ENCODE measurements around the gene ANKRD11. TPM values are rescaled to one million over a fixed set of nuclear protein-coding genes. Genes with fewer than 3 reads are reported as not detected.

ANKRD11 gene
- total RNA-seq, 1 experiment from 2014 or later, result 266 TPM

- no peak for ATAC-seq
- H3K9ac ChIP-seq (ENCODE audit: low read length), result no peak overlapping the region
- no peaks in the 10 kb centered on the region for H3K9me2 ChIP-seq (ENCODE audit: insufficient read depth)
- no peaks in the 10 kb centered on the region for H3K36me3 ChIP-seq (ENCODE audit: control insufficient read depth in 1 of 2, insufficient read depth in 2 of 2, low read length in 2 of 2)
- ChIA-PET CTCF (interaction anchor here (1.1 kb wide), 1 partner anchor 166 kb away, joined by 3 read pairs; no protein-coding TSS in a partner anchor), POLR2A (no interaction called here), RAD21 (ENCODE audit: low non-redundant PET in 1 of 2, low total read pairs in 2 of 2, uncharacterized antibody in 2 of 2, unreplicated experiment in 2 of 2) (no interaction called here)
- H4K20me1 ChIP-seq (ENCODE audit: insufficient read depth), result peaks cover 48% of the 10 kb centered on the region; the same call in 1 of the 2 replicates
- H3K27ac ChIP-seq (ENCODE audit: low read depth, low read length), result no peak overlapping the region; the same call in 1 of the 2 replicates
- H2AFZ ChIP-seq (ENCODE audit: low read depth, low read length, poor library complexity, severe bottlenecking), result no peak overlapping the region
- H3K79me2 ChIP-seq (ENCODE audit: insufficient read depth, low read length), result peaks cover 100% of the 10 kb centered on the region
- no peaks in the 10 kb centered on the region for H3K27me3 ChIP-seq (ENCODE audit: insufficient read depth, low read length)
- BruUV-seq (replicated peaks), result no TSS peak
- H3K4me3 ChIP-seq (replicated peaks in 1 of 2; ENCODE audit: low read depth in 1 of 2, low read length in 2 of 2), result no peak overlapping the region
- H3K4me1 ChIP-seq (ENCODE audit: control insufficient read depth in 1 of 2, insufficient read depth in 2 of 2, low read length in 2 of 2), result peaks cover 41 to 48% of the 10 kb centered on the region in 2 experiments
- no peak overlapping the region for H3K4me2 ChIP-seq (ENCODE audit: low read length)
- TF ChIP-seq SP1 (IDR thresholded peaks at IDR 0.05; ENCODE audit: low read depth) (no peak), ZBTB33 (IDR thresholded peaks at IDR 0.05; ENCODE audit: extremely low read depth, insufficient replicate concordance, low read length) (no peak), ATF3 (IDR thresholded peaks at IDR 0.05) (no peak), CBX3 (IDR thresholded peaks at IDR 0.05; ENCODE audit: low read depth) (no peak), MAX (IDR thresholded peaks at IDR 0.05) (no peak), EGR1 (IDR thresholded peaks at IDR 0.05; ENCODE audit: low read depth) (no peak), EZH2 (IDR thresholded peaks at IDR 0.05) (no peak), YY1 (IDR thresholded peaks at IDR 0.05; ENCODE audit: extremely low read depth, insufficient replicate concordance, low read depth, low read length) (no peak), CTCF (IDR thresholded peaks at IDR 0.05 in 2 of 3, conservative IDR thresholded peaks at IDR 0.05 in 1 of 3; ENCODE audit: borderline replicate concordance in 1 of 3, insufficient read depth in 1 of 3, low read depth in 2 of 3, low read length in 2 of 3) (no peak), POLR2AphosphoS5 (IDR thresholded peaks at IDR 0.05; ENCODE audit: low read depth, low read length) (no peak), SIN3A (IDR thresholded peaks at IDR 0.05; ENCODE audit: low read depth) (no peak)
- DNase-seq (ENCODE audit: low read depth, low spot score), result no peak
- H3K9me3 ChIP-seq (ENCODE audit: control insufficient read depth in 1 of 2, insufficient read depth in 1 of 2, low read depth in 1 of 2, low read length in 2 of 2), result no peaks in the 10 kb centered on the region
- intact Hi-C loops (cut with micrococcal nuclease), result no loop called here
Measured at GRCh38 chr16:89341279-89341678, 149.1 kb downstream of the ANKRD11 start.

All from HCT116 (cell line).